Smooth muscle cell (in vitro differentiated cells): ENCODE data around the gene SLC38A3. TPM values are rescaled to one million over a fixed set of nuclear protein-coding genes. Genes with fewer than 3 reads are reported as not detected.
A peak's percentile ranks its signal among the peaks of the same experiment; 100 is the strongest.

Source experiments
- DNase-seq: peaks from one replicate; lab custom pipeline; 2025; ENCODE audit not compliant: unreplicated experiment; lab: John Stamatoyannopoulos, UW
- H2AFZ ChIP-seq: fragments of 200-600 bp; sonication (generic); 2 replicates; pipeline ENCODE4 v1.6.0; 2016; ENCODE audit warnings: antibody characterized with exemption, low read depth, mild to moderate bottlenecking
- H3F3A ChIP-seq: fragments of 200-600 bp; sonication (generic); 2 replicates; pipeline ENCODE4 v1.6.0; 2017; ENCODE audit warnings: antibody characterized with exemption, low read depth
- H3K27ac ChIP-seq: fragments of 200-600 bp; sonication (generic); 2 replicates; pipeline ENCODE4 v1.5.1; 2016; ENCODE audit warnings: low read depth, mild to moderate bottlenecking
- H3K27me3 ChIP-seq: fragments of 200-600 bp; sonication (generic); 2 replicates; pipeline ENCODE4 v1.6.1; 2016; ENCODE audit warnings: low read depth, mild to moderate bottlenecking
- H3K36me3 ChIP-seq: fragments of 200-600 bp; sonication (generic); 2 replicates; pipeline ENCODE4 v1.5.1; 2016; ENCODE audit warnings: low read depth
- H3K4me1 ChIP-seq: fragments of 200-600 bp; sonication (generic); 2 replicates; pipeline ENCODE4 v1.5.1; 2016; ENCODE audit warnings: low read depth
- H3K4me2 ChIP-seq: fragments of 200-600 bp; sonication (generic); 2 replicates; pipeline ENCODE4 v1.6.0; 2016; ENCODE audit warnings: mild to moderate bottlenecking
- H3K4me3 ChIP-seq: fragments of 200-600 bp; sonication (generic); 2 replicates; pipeline ENCODE4 v1.5.1; 2016; ENCODE audit warnings: mild to moderate bottlenecking
- H3K79me2 ChIP-seq: fragments of 200-600 bp; sonication (generic); 2 replicates; pipeline ENCODE4 v1.6.0; 2016; ENCODE audit warnings: low read depth, mild to moderate bottlenecking
- H3K9ac ChIP-seq: fragments of 200-600 bp; sonication (generic); 2 replicates; pipeline ENCODE4 v1.6.0; 2016; ENCODE audit warnings: low read depth
- H3K9me3 ChIP-seq: fragments of 200-600 bp; sonication (generic); replicated peaks from 2 replicates; pipeline ENCODE4 v1.5.1; 2016; ENCODE audit warnings: low read depth
- H4K20me1 ChIP-seq: fragments of 200-600 bp; sonication (generic); 2 replicates; pipeline ENCODE4 v1.6.0; 2016; ENCODE audit warnings: low read depth
- WGBS: methylation state at CpG from one replicate; pipeline ENCODE4 v1.1.7; 2016; ENCODE audit warnings: low lambda C conversion rate; 5-methylcytosine and 5-hydroxymethylcytosine counted together
- polyA plus RNA-seq: library from polyadenylated mRNA; unstranded; fragments of >200 nt; fragmentation: Nextera tagmentation; extraction: Ambion mirVana; gene quantifications from 2 replicates; pipeline ENCODE4 v1.2.1, GENCODE V29; 2016
- total RNA-seq: library from RNA; depleted of rRNA; stranded (reverse); fragments of >200 nt; gene quantifications from 2 replicates; pipeline ENCODE4 v1.2.3, GENCODE V29; 2014
- TF ChIP-seq, protein P1 (sequence below): fragments of 200-600 bp; sonication (generic); IDR thresholded peaks from 2 replicates; pipeline ENCODE4 v1.5.1; 2017; ENCODE audit warnings: borderline replicate concordance, mild to moderate bottlenecking, antibody characterized with exemption; ENCODE audit not compliant: insufficient read depth, poor library complexity, severe bottlenecking

Gene SLC38A3
- total and polyA plus RNA-seq, 2 experiments from 2014 or later: 0.58 to 3.5 TPM

DNA sequence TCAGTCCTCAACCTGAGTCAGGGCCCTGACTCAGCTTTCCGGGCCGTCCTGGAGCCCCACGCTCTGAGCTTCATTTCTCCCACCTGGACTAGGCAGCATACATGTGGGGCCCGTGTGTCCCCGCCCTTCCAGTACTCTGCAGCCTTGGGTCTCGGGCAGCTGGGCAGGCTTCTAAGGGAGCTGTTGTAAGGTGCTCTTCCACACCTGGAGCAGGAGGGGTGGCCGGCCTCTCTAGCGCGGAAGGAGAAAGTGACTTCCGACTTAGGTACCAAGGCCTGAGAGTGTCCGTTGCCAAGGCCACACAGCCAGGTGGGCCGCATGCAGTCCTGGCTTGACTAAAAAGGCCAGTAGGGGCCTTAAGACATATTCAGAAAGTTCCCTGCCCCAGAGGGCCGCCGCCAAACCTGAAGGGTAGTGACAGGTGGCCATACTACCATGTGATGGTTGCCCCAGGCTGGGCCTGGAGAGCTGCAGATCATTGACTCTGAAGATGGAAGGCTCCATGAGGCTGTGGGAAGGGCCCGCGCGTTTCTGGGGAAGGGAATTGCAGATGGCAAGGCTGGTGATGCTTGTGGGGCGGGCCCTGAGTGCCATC, 54.5 kb downstream of the SLC38A3 start:
- DNase-seq: no peak
- Histone ChIP-seq H4K20me1 (peaks cover 20% of the 10 kb centered on the region), H3K36me3 (no peaks in the 10 kb centered on the region), H2AFZ (no peak overlapping the region), H3K9me3 (no peaks in the 10 kb centered on the region), H3F3A (peaks cover 26% of the 10 kb centered on the region), H3K9ac (no peak overlapping the region), H3K4me2 (peak overlapping the region; percentile 89), H3K4me3 (no peak overlapping the region), H3K79me2 (no peaks in the 10 kb centered on the region), H3K4me1 (peaks cover 26% of the 10 kb centered on the region), H3K27ac (peak overlapping the region; percentile 98), H3K27me3 (no peaks in the 10 kb centered on the region)
- 66% methylated on average over 18 of the region's 18 CpGs for WGBS
- TF ChIP-seq, protein P1, sequence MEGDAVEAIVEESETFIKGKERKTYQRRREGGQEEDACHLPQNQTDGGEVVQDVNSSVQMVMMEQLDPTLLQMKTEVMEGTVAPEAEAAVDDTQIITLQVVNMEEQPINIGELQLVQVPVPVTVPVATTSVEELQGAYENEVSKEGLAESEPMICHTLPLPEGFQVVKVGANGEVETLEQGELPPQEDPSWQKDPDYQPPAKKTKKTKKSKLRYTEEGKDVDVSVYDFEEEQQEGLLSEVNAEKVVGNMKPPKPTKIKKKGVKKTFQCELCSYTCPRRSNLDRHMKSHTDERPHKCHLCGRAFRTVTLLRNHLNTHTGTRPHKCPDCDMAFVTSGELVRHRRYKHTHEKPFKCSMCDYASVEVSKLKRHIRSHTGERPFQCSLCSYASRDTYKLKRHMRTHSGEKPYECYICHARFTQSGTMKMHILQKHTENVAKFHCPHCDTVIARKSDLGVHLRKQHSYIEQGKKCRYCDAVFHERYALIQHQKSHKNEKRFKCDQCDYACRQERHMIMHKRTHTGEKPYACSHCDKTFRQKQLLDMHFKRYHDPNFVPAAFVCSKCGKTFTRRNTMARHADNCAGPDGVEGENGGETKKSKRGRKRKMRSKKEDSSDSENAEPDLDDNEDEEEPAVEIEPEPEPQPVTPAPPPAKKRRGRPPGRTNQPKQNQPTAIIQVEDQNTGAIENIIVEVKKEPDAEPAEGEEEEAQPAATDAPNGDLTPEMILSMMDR: no peak

DNA sequence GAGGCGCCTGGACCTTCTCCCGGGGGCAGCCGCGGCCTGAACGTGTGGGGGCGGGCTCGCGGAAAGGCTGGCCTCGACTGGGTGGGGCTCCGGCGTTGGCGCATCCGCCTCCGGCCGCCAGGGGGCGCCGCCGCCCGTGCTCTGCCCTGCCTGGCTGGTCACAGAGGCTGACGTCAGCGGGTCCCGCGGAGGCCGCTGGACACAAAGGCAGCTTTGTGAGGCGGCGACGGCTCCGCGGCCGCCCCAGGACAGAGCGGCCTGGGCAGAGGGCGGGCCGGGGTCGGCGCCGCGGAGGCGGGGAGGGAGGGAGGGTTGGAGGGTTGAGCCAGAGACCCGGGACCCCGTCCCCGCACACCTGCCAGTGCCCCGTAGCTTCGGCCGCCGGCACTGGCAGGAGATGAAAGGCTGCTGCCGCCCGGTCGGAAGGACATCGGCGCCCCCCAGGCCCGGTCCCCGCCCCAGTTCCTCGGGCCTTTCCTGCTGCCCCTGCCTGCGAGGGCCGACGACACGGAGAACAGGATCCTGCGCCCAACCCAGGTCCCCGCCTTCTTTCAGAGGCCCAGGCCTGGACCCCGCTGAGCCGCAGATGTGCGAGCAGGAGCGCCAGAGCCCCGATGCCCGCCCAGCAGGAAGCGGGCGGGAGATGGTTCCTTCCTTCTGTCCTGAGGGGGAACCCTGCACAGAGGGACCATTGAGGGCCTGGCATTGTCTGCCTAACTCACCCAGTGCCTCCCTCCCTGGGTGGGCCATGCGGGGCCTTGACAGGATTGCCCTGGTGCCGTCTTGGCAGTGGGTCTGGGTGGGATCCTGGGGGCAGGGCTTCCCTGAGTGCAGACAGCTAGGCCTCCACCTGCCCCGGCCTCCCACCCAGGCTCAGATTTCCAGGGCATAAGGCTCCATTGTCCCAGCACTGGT, 55.2 kb downstream of the SLC38A3 start:
- Histone ChIP-seq H3K79me2 (no peaks in the 10 kb centered on the region), H3K9me3 (no peaks in the 10 kb centered on the region), H3F3A (peaks cover 26% of the 10 kb centered on the region), H2AFZ (no peak overlapping the region), H3K4me3 (peak overlapping the region; percentile 64), H3K36me3 (no peaks in the 10 kb centered on the region), H4K20me1 (peaks cover 12% of the 10 kb centered on the region), H3K27ac (peak overlapping the region; percentile 98), H3K4me1 (peaks cover 30% of the 10 kb centered on the region), H3K27me3 (no peaks in the 10 kb centered on the region), H3K4me2 (peak overlapping the region; percentile 89), H3K9ac (peak overlapping the region; percentile 99)
- 5% methylated on average over 45 of the region's 70 CpGs for WGBS
- TF ChIP-seq, protein P1: peak; percentile 98
- peak; percentile 89 for DNase-seq

DNA sequence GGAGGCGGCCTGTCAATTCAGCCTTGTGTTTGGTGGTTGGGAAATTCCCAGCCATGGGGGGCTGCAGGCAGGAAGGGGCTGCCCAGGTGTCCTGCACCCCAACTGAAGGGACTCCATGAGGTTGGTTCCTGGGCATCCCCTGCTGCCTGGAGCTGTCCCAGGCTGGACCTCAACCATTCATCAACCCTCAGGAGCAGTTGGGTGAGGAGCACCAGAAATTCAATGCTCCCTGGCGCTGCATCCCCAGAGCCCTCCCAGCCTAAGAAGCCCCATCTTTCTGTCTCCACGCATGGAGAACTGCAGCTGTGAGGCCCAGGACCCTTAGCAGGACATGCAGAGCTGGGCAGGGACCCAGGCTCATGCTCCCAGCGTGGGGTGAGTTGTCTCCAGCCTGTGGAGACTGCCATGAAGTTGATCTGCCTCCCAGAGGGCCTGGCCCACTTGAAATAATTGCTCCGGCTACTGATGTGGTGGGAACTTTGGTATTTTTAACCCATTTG, 55.9 kb downstream of the SLC38A3 start:
- peaks cover 32% of the 10 kb centered on the region for H3F3A ChIP-seq
- H3K79me2 ChIP-seq: no peaks in the 10 kb centered on the region
- no peak for DNase-seq
- H2AFZ ChIP-seq: no peak overlapping the region
- H4K20me1 ChIP-seq: peaks cover 8% of the 10 kb centered on the region
- H3K36me3 ChIP-seq: no peaks in the 10 kb centered on the region
- peak overlapping the region; percentile 64 for H3K4me3 ChIP-seq
- WGBS: 81% methylated on average over 5 of the region's 5 CpGs
- peaks cover 34% of the 10 kb centered on the region for H3K4me1 ChIP-seq
- TF ChIP-seq, protein P1: no peak
- no peaks in the 10 kb centered on the region for H3K27me3 ChIP-seq
- H3K27ac ChIP-seq: peak overlapping the region; percentile 98
- H3K9ac ChIP-seq: peak overlapping the region; percentile 99
- peak overlapping the region; percentile 89 for H3K4me2 ChIP-seq
- no peaks in the 10 kb centered on the region for H3K9me3 ChIP-seq
